ENCODE results near the gene CX3CR1. TPM values are rescaled to one million over a fixed set of nuclear protein-coding genes. Genes with fewer than 3 reads are reported as not detected.

CX3CR1 gene
- polyA plus RNA-seq, 1 donor: 6.7 TPM

- DNase-seq: peak; percentile 15
Observed at GRCh38 chr3:39220407-39221140, 59.3 kb downstream of the CX3CR1 start.

DNA sequence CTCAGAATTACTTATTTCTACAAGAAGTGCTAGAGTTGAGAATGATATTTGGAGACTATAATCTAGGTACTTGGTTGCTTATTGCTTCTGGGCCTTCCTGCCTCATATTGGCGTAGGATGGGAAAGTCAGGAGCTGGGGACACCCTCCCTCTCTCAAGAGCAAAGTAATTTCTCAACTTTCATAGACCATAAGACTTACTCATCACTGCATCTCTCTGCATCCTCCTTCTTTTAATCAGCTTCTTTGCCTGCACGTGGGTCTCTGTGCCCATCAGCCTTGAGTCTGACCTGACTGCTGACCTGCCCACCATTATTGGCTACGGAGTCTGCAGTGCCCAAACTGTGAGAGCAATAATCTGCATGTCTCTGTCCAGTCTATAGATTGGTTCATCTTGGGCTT, 60.1 kb downstream of the CX3CR1 start:
- DNase-seq: no peak

DNA sequence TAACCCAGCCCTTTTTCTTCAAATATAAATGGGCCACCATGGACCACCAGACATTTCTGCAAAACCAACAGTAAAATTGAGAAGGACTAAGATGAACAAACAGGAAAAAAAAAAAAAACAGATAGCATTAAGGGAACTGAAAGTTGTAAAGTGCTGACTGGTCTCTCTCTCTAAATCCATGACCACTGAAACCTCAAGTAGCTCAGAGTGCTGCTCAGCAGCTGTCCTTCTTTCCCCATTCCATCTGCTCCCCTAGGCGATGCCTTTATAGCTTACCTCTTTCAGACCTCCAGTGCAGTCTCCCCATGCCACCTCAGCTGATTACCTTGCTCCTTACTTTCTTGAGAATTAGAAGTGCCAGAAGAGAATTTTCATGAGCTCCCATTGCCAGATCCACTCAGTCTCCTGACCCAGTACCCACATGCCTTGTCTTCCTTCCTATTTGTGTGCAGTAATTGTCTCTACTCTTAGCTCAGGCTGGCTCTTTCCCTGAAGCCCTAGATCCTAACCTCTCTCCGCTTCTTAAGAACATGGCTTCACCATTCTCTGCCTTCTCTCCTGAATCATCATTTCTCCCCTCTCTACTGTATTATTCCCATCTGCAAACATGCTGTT, 63.6 kb downstream of the CX3CR1 start:
- DNase-seq: no peak

DNA sequence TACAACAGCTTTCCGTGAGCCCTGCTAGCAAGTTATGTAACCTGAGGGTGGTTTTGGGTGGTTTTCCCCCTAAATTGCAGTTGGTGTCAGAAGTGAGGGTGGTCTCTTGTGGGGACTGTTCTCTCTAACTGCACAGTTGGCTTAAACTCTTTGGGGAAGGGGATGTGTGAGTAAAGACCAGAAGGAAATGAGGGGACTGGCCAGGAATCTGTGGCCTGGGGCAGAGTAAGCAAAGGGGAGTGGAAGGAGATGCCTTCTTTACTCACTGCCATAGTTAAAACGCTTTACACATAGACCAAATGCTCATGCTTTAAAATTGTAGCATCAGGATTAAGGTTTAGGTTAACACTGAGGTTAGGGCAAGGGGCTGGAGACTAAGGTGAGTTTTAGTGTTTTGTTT, 66.2 kb downstream of the CX3CR1 start:
- DNase-seq: no peak

Other genes with a start within 250 kb of the CX3CR1 start
- gene SCN11A, start 228.1 kb downstream of the CX3CR1 start, polyA plus RNA-seq (ENCODE audit: insufficient read length): 4.0 TPM
- gene WDR48, start 228.0 kb downstream of the CX3CR1 start, polyA plus RNA-seq (ENCODE audit: insufficient read length): 37.3 TPM
- gene GORASP1, start 172.4 kb downstream of the CX3CR1 start, polyA plus RNA-seq (ENCODE audit: insufficient read length): 38.5 TPM
- gene TTC21A, start 172.4 kb downstream of the CX3CR1 start, polyA plus RNA-seq (ENCODE audit: insufficient read length): 2.9 TPM
- 5.5 TPM for gene CSRNP1, start 126.4 kb downstream of the CX3CR1 start, polyA plus RNA-seq (ENCODE audit: insufficient read length)
- gene XIRP1, start 87.4 kb downstream of the CX3CR1 start, polyA plus RNA-seq (ENCODE audit: insufficient read length): 143 TPM
- gene CCR8, start 49.7 kb upstream of the CX3CR1 start, polyA plus RNA-seq (ENCODE audit: insufficient read length): not detected
- gene SLC25A38, start 103.3 kb upstream of the CX3CR1 start, polyA plus RNA-seq (ENCODE audit: insufficient read length): 18.2 TPM
- 1,993 TPM for gene RPSA, start 126.7 kb upstream of the CX3CR1 start, polyA plus RNA-seq (ENCODE audit: insufficient read length)
- 0.05 TPM for gene MOBP, start 187.6 kb upstream of the CX3CR1 start, polyA plus RNA-seq (ENCODE audit: insufficient read length)

Data from hindlimb muscle (tissue), 1 donor.